OCI-LY1 (cell line): ENCODE results near the gene COLEC12.

ENCODE experiments used
- EZH2 ChIP-seq: fragments of 200-600 bp; sonication (generic), shearing (Covaris generic); IDR thresholded peaks from 2 replicates; pipeline ENCODE4 v1.8.0; 2017; ENCODE audit warnings: borderline replicate concordance, mixed run types, mild to moderate bottlenecking, antibody characterized with exemption, low read length, moderate library complexity, mixed read lengths
- TF ChIP-seq, protein P1 (sequence below): fragments of 200-600 bp; sonication (generic), shearing (Covaris generic); IDR thresholded peaks from 2 replicates; pipeline ENCODE4 v1.5.1; 2017; ENCODE audit warnings: mild to moderate bottlenecking, antibody characterized with exemption, low read length, moderate library complexity, mixed read lengths

DNA sequence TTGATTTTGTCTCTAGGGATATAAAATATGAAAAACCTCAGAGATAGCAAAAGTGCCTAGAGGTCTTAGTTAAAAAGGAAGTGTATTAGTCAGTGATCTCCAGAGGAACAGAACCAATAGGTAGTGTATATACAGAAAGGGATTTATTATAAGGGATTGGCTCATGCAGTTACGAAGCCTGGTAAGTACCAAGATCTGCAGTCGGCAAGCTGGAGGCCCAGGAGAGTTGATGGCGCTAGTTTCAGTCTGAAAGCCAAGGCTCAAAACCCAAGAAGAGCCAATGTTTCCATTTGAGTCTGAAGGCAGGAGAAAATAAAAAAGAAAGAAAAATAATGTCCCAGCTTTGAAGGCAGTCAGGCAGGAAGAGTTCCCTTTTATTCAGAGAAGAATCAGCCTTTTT, 93.3 kb downstream of the COLEC12 start:
- TF ChIP-seq EZH2, result no peak
- TF ChIP-seq, protein P1, sequence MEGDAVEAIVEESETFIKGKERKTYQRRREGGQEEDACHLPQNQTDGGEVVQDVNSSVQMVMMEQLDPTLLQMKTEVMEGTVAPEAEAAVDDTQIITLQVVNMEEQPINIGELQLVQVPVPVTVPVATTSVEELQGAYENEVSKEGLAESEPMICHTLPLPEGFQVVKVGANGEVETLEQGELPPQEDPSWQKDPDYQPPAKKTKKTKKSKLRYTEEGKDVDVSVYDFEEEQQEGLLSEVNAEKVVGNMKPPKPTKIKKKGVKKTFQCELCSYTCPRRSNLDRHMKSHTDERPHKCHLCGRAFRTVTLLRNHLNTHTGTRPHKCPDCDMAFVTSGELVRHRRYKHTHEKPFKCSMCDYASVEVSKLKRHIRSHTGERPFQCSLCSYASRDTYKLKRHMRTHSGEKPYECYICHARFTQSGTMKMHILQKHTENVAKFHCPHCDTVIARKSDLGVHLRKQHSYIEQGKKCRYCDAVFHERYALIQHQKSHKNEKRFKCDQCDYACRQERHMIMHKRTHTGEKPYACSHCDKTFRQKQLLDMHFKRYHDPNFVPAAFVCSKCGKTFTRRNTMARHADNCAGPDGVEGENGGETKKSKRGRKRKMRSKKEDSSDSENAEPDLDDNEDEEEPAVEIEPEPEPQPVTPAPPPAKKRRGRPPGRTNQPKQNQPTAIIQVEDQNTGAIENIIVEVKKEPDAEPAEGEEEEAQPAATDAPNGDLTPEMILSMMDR, result no peak
